Measurements from ENCODE around the gene CKAP4. TPM values are rescaled to one million over a fixed set of nuclear protein-coding genes. Genes with fewer than 3 reads are reported as not detected.

The CKAP4 gene
- total and polyA plus RNA-seq, 2 of the 13 experiments (the other 11 are each of a cell fraction or from before 2014, with no cell fraction given), result 39.2 to 70.2 TPM

- TF ChIP-seq GPBP1L1 (CRISPR knock-in tag; IDR thresholded peaks at IDR 0.05), result no peak
- 0 out of 2 replicates have a peak, but pooled peaks have one; percentile 50 for TF ChIP-seq MEIS1 (CRISPR knock-in tag; IDR thresholded peaks at IDR 0.05; ENCODE audit: borderline replicate concordance)
- TF ChIP-seq, protein P1, sequence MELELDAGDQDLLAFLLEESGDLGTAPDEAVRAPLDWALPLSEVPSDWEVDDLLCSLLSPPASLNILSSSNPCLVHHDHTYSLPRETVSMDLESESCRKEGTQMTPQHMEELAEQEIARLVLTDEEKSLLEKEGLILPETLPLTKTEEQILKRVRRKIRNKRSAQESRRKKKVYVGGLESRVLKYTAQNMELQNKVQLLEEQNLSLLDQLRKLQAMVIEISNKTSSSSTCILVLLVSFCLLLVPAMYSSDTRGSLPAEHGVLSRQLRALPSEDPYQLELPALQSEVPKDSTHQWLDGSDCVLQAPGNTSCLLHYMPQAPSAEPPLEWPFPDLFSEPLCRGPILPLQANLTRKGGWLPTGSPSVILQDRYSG (CRISPR knock-in tag; IDR thresholded peaks at IDR 0.05), result no peak
- TF ChIP-seq SATB2 (CRISPR knock-in tag; IDR thresholded peaks at IDR 0.05), result no peak
- TF ChIP-seq KDM5B (CRISPR knock-in tag; IDR thresholded peaks at IDR 0.05; ENCODE audit: borderline replicate concordance), result no peak
- no peak for TF ChIP-seq NFYC (CRISPR knock-in tag; IDR thresholded peaks at IDR 0.05)
- TF ChIP-seq, protein P2, sequence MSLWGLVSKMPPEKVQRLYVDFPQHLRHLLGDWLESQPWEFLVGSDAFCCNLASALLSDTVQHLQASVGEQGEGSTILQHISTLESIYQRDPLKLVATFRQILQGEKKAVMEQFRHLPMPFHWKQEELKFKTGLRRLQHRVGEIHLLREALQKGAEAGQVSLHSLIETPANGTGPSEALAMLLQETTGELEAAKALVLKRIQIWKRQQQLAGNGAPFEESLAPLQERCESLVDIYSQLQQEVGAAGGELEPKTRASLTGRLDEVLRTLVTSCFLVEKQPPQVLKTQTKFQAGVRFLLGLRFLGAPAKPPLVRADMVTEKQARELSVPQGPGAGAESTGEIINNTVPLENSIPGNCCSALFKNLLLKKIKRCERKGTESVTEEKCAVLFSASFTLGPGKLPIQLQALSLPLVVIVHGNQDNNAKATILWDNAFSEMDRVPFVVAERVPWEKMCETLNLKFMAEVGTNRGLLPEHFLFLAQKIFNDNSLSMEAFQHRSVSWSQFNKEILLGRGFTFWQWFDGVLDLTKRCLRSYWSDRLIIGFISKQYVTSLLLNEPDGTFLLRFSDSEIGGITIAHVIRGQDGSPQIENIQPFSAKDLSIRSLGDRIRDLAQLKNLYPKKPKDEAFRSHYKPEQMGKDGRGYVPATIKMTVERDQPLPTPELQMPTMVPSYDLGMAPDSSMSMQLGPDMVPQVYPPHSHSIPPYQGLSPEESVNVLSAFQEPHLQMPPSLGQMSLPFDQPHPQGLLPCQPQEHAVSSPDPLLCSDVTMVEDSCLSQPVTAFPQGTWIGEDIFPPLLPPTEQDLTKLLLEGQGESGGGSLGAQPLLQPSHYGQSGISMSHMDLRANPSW (CRISPR knock-in tag; IDR thresholded peaks at IDR 0.05; ENCODE audit: borderline replicate concordance), result no peak
- no peak for TF ChIP-seq HIVEP1 (CRISPR knock-in tag; IDR thresholded peaks at IDR 0.05)
- no peak for TF ChIP-seq ZNF549 (CRISPR knock-in tag; IDR thresholded peaks at IDR 0.05)
- TF ChIP-seq ZNF724P (CRISPR knock-in tag; IDR thresholded peaks at IDR 0.05; ENCODE audit: borderline replicate concordance), result no peak
- no peak for TF ChIP-seq ZNF234 (CRISPR knock-in tag; conservative IDR thresholded peaks at IDR 0.05)
- TF ChIP-seq ZNF839 (CRISPR knock-in tag; IDR thresholded peaks at IDR 0.05; ENCODE audit: borderline replicate concordance), result no peak
- TF ChIP-seq, protein P3, sequence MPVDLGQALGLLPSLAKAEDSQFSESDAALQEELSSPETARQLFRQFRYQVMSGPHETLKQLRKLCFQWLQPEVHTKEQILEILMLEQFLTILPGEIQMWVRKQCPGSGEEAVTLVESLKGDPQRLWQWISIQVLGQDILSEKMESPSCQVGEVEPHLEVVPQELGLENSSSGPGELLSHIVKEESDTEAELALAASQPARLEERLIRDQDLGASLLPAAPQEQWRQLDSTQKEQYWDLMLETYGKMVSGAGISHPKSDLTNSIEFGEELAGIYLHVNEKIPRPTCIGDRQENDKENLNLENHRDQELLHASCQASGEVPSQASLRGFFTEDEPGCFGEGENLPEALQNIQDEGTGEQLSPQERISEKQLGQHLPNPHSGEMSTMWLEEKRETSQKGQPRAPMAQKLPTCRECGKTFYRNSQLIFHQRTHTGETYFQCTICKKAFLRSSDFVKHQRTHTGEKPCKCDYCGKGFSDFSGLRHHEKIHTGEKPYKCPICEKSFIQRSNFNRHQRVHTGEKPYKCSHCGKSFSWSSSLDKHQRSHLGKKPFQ (CRISPR knock-in tag; IDR thresholded peaks at IDR 0.05; ENCODE audit: insufficient replicate concordance), result no peak
- TF ChIP-seq, protein P4, sequence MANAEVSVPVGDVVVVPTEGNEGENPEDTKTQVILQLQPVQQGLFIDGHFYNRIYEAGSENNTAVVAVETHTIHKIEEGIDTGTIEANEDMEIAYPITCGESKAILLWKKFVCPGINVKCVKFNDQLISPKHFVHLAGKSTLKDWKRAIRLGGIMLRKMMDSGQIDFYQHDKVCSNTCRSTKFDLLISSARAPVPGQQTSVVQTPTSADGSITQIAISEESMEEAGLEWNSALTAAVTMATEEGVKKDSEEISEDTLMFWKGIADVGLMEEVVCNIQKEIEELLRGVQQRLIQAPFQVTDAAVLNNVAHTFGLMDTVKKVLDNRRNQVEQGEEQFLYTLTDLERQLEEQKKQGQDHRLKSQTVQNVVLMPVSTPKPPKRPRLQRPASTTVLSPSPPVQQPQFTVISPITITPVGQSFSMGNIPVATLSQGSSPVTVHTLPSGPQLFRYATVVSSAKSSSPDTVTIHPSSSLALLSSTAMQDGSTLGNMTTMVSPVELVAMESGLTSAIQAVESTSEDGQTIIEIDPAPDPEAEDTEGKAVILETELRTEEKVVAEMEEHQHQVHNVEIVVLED (CRISPR knock-in tag; IDR thresholded peaks at IDR 0.05; ENCODE audit: borderline replicate concordance), result no peak
- TF ChIP-seq FOXK1 (CRISPR knock-in tag; IDR thresholded peaks at IDR 0.05; ENCODE audit: borderline replicate concordance, low read depth), result no peak
- peak; percentile 70; the same call in 1 of the 2 replicates for TF ChIP-seq MED13 (CRISPR knock-in tag; IDR thresholded peaks at IDR 0.05)
- no peak for TF ChIP-seq SOX6 (IDR thresholded peaks at IDR 0.05)
- TF ChIP-seq SOX6 (CRISPR knock-in tag; IDR thresholded peaks at IDR 0.05), result peak; percentile 91
- TF ChIP-seq ZNF720 (CRISPR knock-in tag; IDR thresholded peaks at IDR 0.05), result no peak
- no peak for TF ChIP-seq ZKSCAN1 (IDR thresholded peaks at IDR 0.05; ENCODE audit: low read length)
Measured at GRCh38 chr12:106195621-106196027, 52.2 kb downstream of the CKAP4 start (continued).

All from HepG2 (cell line).